Measurements from ENCODE around the gene SLC25A47. TPM values are rescaled to one million over a fixed set of nuclear protein-coding genes. Genes with fewer than 3 reads are reported as not detected.

SLC25A47 gene
- total and polyA plus RNA-seq, 2 of the 4 experiments (the other 2 are of a cell fraction): not detected

DNA sequence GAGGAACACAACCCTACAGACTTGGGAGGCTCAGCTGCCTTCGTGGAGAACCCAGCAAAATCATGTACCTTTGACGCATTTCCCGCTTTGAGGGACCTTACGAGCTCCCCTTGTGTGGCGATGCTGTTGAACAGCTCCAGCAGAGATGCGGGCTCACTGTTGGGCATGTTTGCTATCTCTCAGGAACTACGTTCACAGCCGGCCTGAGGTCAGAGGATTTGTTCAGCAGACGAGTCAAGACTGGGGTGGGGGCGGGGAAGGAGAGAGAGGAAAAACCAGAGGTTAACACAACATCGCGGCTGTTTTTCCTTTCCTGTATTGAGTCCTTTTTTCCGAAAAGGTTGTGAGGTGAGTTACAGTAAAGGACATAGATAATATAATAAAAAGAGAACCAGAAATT is 45.9 kb downstream of the SLC25A47 start:
- ATAC-seq (ENCODE audit: low read depth): no peak
- Histone ChIP-seq H3K18ac (ENCODE audit: low read depth, low read length) (no peak overlapping the region), H3K36me3 (ENCODE audit: control insufficient read depth, insufficient read depth, low read length) (peaks cover 51% of the 10 kb centered on the region), H3K9me3 (ENCODE audit: control insufficient read depth, insufficient read depth, low read length) (no peaks in the 10 kb centered on the region), H3K9me1 (ENCODE audit: insufficient read depth, low read length) (peaks cover 26% of the 10 kb centered on the region), H2AK9ac (replicated peaks; ENCODE audit: low read depth, low read length, poor library complexity) (peak overlapping the region; percentile 32), H3K27me3 (ENCODE audit: control insufficient read depth, insufficient read depth, low read length) (no peaks in the 10 kb centered on the region), H3K4me2 (ENCODE audit: low read depth, low read length) (no peak overlapping the region), H3K23ac (ENCODE audit: low read depth, low read length) (no peak overlapping the region), H4K20me1 (ENCODE audit: insufficient read depth, low read length) (peaks cover 11% of the 10 kb centered on the region; the same call in 1 of the 2 replicates), H4K8ac (ENCODE audit: low read depth in 2 of 2, low read length in 2 of 2) (no peak overlapping the region), H3K56ac (ENCODE audit: extremely low read depth, insufficient read depth, low read length) (no peak overlapping the region), H3K4me1 (ENCODE audit: control insufficient read depth, insufficient read depth, low read length) (peaks cover 23% of the 10 kb centered on the region), H4K5ac (ENCODE audit: low read depth, low read length) (no peak overlapping the region), H3K4ac (ENCODE audit: low read depth, low read length) (no peak overlapping the region; the same call in 1 of the 2 replicates), H3K9ac (ENCODE audit: low read depth, low read length) (no peak overlapping the region), H3K27ac (ENCODE audit: insufficient read depth, low read length) (no peak overlapping the region), H2BK15ac (ENCODE audit: low read depth, low read length) (no peak overlapping the region), H2AK5ac (ENCODE audit: low read depth, low read length) (no peak overlapping the region), H3K4me3 (ENCODE audit: insufficient read depth, low read depth, low read length) (no peak overlapping the region), H3K14ac (replicated peaks; ENCODE audit: low read depth, low read length) (no peak overlapping the region), H4K91ac (ENCODE audit: insufficient read depth, low read depth, low read length) (no peak overlapping the region), H3K79me1 (ENCODE audit: low read depth in 1 of 2, low read length in 2 of 2) (peaks cover 28 to 76% of the 10 kb centered on the region in 2 experiments), H2BK120ac (ENCODE audit: low read depth, low read length) (no peak overlapping the region), H2BK20ac (ENCODE audit: low read depth, low read length) (no peak overlapping the region), H2AFZ (replicated peaks; ENCODE audit: low read length, poor library complexity) (no peak overlapping the region), H2BK5ac (ENCODE audit: low read depth, low read length, poor library complexity, severe bottlenecking) (no peak overlapping the region)
- ChIA-PET CTCF (no interaction called here), POLR2A (ENCODE audit: unreplicated experiment) (no interaction called here)
- in situ Hi-C loops (cut with MboI; ENCODE audit: low sequenced_read_pairs): no loop called here
- no peak for TF ChIP-seq CEBPB (IDR thresholded peaks at IDR 0.05; ENCODE audit: low read depth, low read length)
- no peak for TF ChIP-seq CHD1 (IDR thresholded peaks at IDR 0.05; ENCODE audit: low read depth, low read length)
- TF ChIP-seq POLR2A (IDR thresholded peaks at IDR 0.05; ENCODE audit: low read depth, low read length): no peak
- no peak for TF ChIP-seq RAD21 (IDR thresholded peaks at IDR 0.05; ENCODE audit: low read length)
- no peak for TF ChIP-seq BHLHE40 (IDR thresholded peaks at IDR 0.05; ENCODE audit: low read depth, low read length)
- intact Hi-C loops (cut with micrococcal nuclease): no loop called here
- 91% methylated on average over 6 of the region's 13 CpGs; no CpG with 5 or more reads in 1 of the 2 experiments for WGBS, 2 experiments (ENCODE audit: extremely low coverage in 2 of 2, insufficient read length in 1 of 2)
- DNase-seq: no peak
- dilution Hi-C loops (cut with HindIII; ENCODE audit: low sequenced_read_pairs, unreplicated experiment): no loop called here
- BruUV-seq (replicated peaks): no TSS peak
